Gastrocnemius medialis (tissue), 4 donors: Measurements from ENCODE around the gene SPNS2.

ENCODE experiments used
- POLR2A ChIP-seq, 2 donors: fragments of 450-650 bp; IDR thresholded peaks; one replicate each; pipeline ENCODE4 v1.6.1; 2017; ENCODE audit warnings: antibody characterized with exemption in 2 of 2, mild to moderate bottlenecking in 2 of 2, moderate library complexity in 2 of 2
- TF ChIP-seq, protein P1 (sequence below), 5 experiments: fragments of 450-650 bp in 3 of 5; fragments of 200-600 bp in 2 of 5; sonication (generic) in 2 of 5; IDR thresholded peaks in 4 of 5; conservative IDR thresholded peaks in 1 of 5; 1 replicate in 4 of 5; 2 replicates in 1 of 5; pipeline ENCODE4 v1.5.1; 2016 to 2019; ENCODE audit warnings: antibody characterized with exemption in 5 of 5, mild to moderate bottlenecking in 3 of 5, moderate library complexity in 3 of 5

DNA sequence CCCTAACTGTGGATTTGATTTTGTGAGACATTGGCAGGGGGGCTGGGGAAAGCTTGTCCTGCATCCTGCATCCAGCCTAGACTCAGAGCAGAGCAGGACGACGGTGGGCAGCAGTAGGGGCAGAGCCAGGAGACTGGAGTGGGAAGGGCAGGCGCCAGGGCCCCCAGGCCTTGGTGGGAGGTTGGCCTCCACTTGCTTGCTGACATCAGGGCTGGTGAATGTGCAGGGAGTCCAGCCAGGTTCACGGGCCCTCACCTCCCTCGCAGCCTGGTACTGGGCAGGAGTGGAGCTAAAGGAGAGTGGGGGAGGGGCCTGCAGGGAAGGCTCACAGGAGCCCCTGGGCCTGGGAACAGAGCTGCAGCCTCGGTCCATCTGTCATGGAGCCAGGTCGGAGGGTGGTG, 83.4 kb downstream of the SPNS2 start:
- TF ChIP-seq, protein P1, sequence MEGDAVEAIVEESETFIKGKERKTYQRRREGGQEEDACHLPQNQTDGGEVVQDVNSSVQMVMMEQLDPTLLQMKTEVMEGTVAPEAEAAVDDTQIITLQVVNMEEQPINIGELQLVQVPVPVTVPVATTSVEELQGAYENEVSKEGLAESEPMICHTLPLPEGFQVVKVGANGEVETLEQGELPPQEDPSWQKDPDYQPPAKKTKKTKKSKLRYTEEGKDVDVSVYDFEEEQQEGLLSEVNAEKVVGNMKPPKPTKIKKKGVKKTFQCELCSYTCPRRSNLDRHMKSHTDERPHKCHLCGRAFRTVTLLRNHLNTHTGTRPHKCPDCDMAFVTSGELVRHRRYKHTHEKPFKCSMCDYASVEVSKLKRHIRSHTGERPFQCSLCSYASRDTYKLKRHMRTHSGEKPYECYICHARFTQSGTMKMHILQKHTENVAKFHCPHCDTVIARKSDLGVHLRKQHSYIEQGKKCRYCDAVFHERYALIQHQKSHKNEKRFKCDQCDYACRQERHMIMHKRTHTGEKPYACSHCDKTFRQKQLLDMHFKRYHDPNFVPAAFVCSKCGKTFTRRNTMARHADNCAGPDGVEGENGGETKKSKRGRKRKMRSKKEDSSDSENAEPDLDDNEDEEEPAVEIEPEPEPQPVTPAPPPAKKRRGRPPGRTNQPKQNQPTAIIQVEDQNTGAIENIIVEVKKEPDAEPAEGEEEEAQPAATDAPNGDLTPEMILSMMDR (IDR thresholded peaks at IDR 0.05 in 4 of 5, conservative IDR thresholded peaks at IDR 0.05 in 1 of 5), result no peak
- TF ChIP-seq POLR2A (IDR thresholded peaks at IDR 0.05), result no peak
